Activated CD4-positive, alpha-beta T cell treated with anti-CD3 and anti-CD28 coated beads, Interleukin-2, amount 50 U/mL, for 1 hour (primary cell): ENCODE measurements around the gene UBE2J2.
"Not testable (repeated sequence)": the region's sequence is repeated elsewhere in the genome, so short reads cannot be mapped to it uniquely, and the experiment has no call there.

Experiments
- DNase-seq: peaks from one replicate; pipeline ENCODE4 v3.0.0-alpha.2; 2020

UBE2J2 gene

GRCh38 chr1:1253972-1254666 is 19.5 kb downstream of the UBE2J2 start:
- no peak for DNase-seq

- no peak for DNase-seq
These were observed 20.3 kb downstream of the UBE2J2 start for GRCh38 chr1:1253314-1253713.

GRCh38 chr1:1250786-1251284 is 22.8 kb downstream of the UBE2J2 start:
- DNase-seq = peak; percentile 62

- DNase-seq = not testable (repeated sequence)
These were observed 25.4 kb downstream of the UBE2J2 start for GRCh38 chr1:1248009-1248913.

GRCh38 chr1:1247341-1247913 is 26.2 kb downstream of the UBE2J2 start:
- no peak for DNase-seq

GRCh38 chr1:1246577-1247340 is 26.9 kb downstream of the UBE2J2 start, which contains the start of gene C1QTNF12:
Gene C1QTNF12, minus strand, starts transcription at chr1:1246722. Its CDS starts 32 bp downstream, at chr1:1246690.
- DNase-seq = no peak

- DNase-seq = no peak
These were observed 27.7 kb downstream of the UBE2J2 start for GRCh38 chr1:1245817-1246576.

- DNase-seq = no peak
These were observed 28.4 kb downstream of the UBE2J2 start for GRCh38 chr1:1245178-1245816.

GRCh38 chr1:1244192-1244811 is 29.4 kb downstream of the UBE2J2 start:
- DNase-seq = no peak

- DNase-seq = no peak
These were observed 29.9 kb downstream of the UBE2J2 start for GRCh38 chr1:1243807-1244191.

GRCh38 chr1:1243266-1243660 is 30.4 kb downstream of the UBE2J2 start:
- no peak for DNase-seq

GRCh38 chr1:1242461-1243265 is 31.0 kb downstream of the UBE2J2 start:
- DNase-seq = no peak

- no peak for DNase-seq
These were observed 31.9 kb downstream of the UBE2J2 start for GRCh38 chr1:1241588-1242219.

- DNase-seq = no peak
These were observed 32.6 kb downstream of the UBE2J2 start for GRCh38 chr1:1240822-1241587.

- no peak for DNase-seq
These were observed 33.3 kb downstream of the UBE2J2 start for GRCh38 chr1:1240348-1240732.

GRCh38 chr1:1239614-1240347 is 33.9 kb downstream of the UBE2J2 start:
- no peak for DNase-seq

GRCh38 chr1:1239227-1239613 is 34.4 kb downstream of the UBE2J2 start:
- no peak for DNase-seq

- no peak for DNase-seq
These were observed 34.9 kb downstream of the UBE2J2 start for GRCh38 chr1:1238702-1239178.
